GM23338 (cell line): ENCODE measurements around the gene FCHSD2. TPM values are rescaled to one million over a fixed set of nuclear protein-coding genes. Genes with fewer than 3 reads are reported as not detected.

Source experiments
- ATAC-seq: fragments of 200-7000 bp; cut with Tn5 transposase; 3 replicates; pipeline ENCODE4 v1.9.1; 2020
- DNase-seq: peaks from one replicate; pipeline ENCODE4 v3.0.0-alpha.2; 2015; ENCODE audit warnings: low spot score
- H2AFZ ChIP-seq: fragments of 200-600 bp; sonication (generic); 2 replicates; pipeline ENCODE4 v1.8.0; 2016; ENCODE audit warnings: antibody characterized with exemption, mild to moderate bottlenecking, moderate library complexity
- H3F3A ChIP-seq: fragments of 200-600 bp; sonication (generic); replicated peaks from 2 replicates; pipeline ENCODE4 v1.8.0; 2017; ENCODE audit warnings: antibody characterized with exemption, mixed run types, low read depth
- H3K27ac ChIP-seq: fragments of 200-600 bp; sonication (generic); 2 replicates; pipeline ENCODE4 v1.6.1; 2016; ENCODE audit warnings: low read depth
- H3K27me3 ChIP-seq: fragments of 200-600 bp; sonication (generic); 2 replicates; pipeline ENCODE4 v1.8.0; 2016; ENCODE audit warnings: mild to moderate bottlenecking, mixed run types, moderate library complexity; ENCODE audit not compliant: insufficient read depth
- H3K36me3 ChIP-seq: fragments of 200-600 bp; sonication (generic); 2 replicates; pipeline ENCODE4 v1.8.0; 2016; ENCODE audit warnings: mild to moderate bottlenecking; ENCODE audit not compliant: insufficient read depth
- H3K4me1 ChIP-seq: fragments of 200-600 bp; sonication (generic); 2 replicates; pipeline ENCODE4 v1.8.0; 2016; ENCODE audit warnings: mild to moderate bottlenecking, moderate library complexity; ENCODE audit not compliant: insufficient read depth
- H3K4me2 ChIP-seq: fragments of 200-600 bp; sonication (generic); 2 replicates; pipeline ENCODE4 v1.7.1; 2017; ENCODE audit warnings: mixed run types
- H3K4me3 ChIP-seq: fragments of 200-600 bp; sonication (generic); 2 replicates; pipeline ENCODE4 v1.6.1; 2016; ENCODE audit warnings: mixed run types
- H3K79me2 ChIP-seq: fragments of 200-600 bp; sonication (generic); replicated peaks from 2 replicates; pipeline ENCODE4 v1.8.0; 2017; ENCODE audit warnings: mild to moderate bottlenecking; ENCODE audit not compliant: insufficient read depth
- H3K9me2 ChIP-seq: fragments of 200-600 bp; sonication (generic); 2 replicates; pipeline ENCODE4 v1.8.0; 2017; ENCODE audit not compliant: insufficient read depth
- H4K20me1 ChIP-seq: fragments of 200-600 bp; sonication (generic); replicated peaks from 2 replicates; pipeline ENCODE4 v1.8.0; 2017; ENCODE audit warnings: mild to moderate bottlenecking; ENCODE audit not compliant: insufficient read depth
- H3K27ac Mint-ChIP-seq: 2 replicates; pipeline ENCODE4 v1.8.0; 2020; ENCODE audit warnings: inconsistent platforms, mild to moderate bottlenecking, moderate library complexity, mixed read lengths
- H3K27me3 Mint-ChIP-seq: 3 replicates; pipeline ENCODE4 v1.8.0; 2022; ENCODE audit warnings: low read depth, mild to moderate bottlenecking, moderate library complexity, mixed read lengths, inconsistent platforms; ENCODE audit not compliant: insufficient read depth, poor library complexity
- H3K36me3 Mint-ChIP-seq: 3 replicates; pipeline ENCODE4 v1.8.0; 2021; ENCODE audit warnings: low read depth, mild to moderate bottlenecking, inconsistent platforms, moderate library complexity, mixed read lengths
- H3K4me1 Mint-ChIP-seq: 3 replicates; pipeline ENCODE4 v1.8.0; 2020; ENCODE audit warnings: mild to moderate bottlenecking, inconsistent platforms, mixed read lengths
- H3K4me3 Mint-ChIP-seq: 3 replicates; pipeline ENCODE4 v1.8.0; 2021; ENCODE audit warnings: moderate library complexity, mild to moderate bottlenecking, inconsistent platforms, mixed read lengths
- H3K9me3 Mint-ChIP-seq: 3 replicates; pipeline ENCODE4 v1.8.0; 2020; ENCODE audit warnings: moderate library complexity, mild to moderate bottlenecking, inconsistent platforms, mixed read lengths
- EZH2 ChIP-seq: fragments of 200-600 bp; sonication (generic); IDR thresholded peaks from one replicate; pipeline ENCODE4 v1.8.0; 2017; ENCODE audit warnings: antibody characterized with exemption, mild to moderate bottlenecking, low read depth; ENCODE audit not compliant: unreplicated experiment
- EZH2phosphoT487 ChIP-seq: fragments of 200-600 bp; sonication (generic); IDR thresholded peaks from one replicate; pipeline ENCODE4 v1.8.1; 2018; ENCODE audit warnings: antibody characterized with exemption; ENCODE audit not compliant: unreplicated experiment
- JUNB ChIP-seq: IDR thresholded peaks from one replicate; pipeline ENCODE4 v1.6.1; 2016; ENCODE audit warnings: antibody characterized with exemption; ENCODE audit not compliant: unreplicated experiment
- NANOG ChIP-seq: IDR thresholded peaks from 2 replicates; pipeline ENCODE4 v1.6.1; 2016; ENCODE audit warnings: antibody characterized with exemption, borderline replicate concordance
- POLR2AphosphoS5 ChIP-seq: IDR thresholded peaks from 2 replicates; pipeline ENCODE4 v1.6.1; 2016; ENCODE audit warnings: antibody characterized with exemption, low read depth
- STAT1 ChIP-seq: IDR thresholded peaks from one replicate; pipeline ENCODE4 v1.6.1; 2016; ENCODE audit warnings: antibody characterized with exemption; ENCODE audit not compliant: unreplicated experiment
- ZNF114 ChIP-seq: fragments of 250-450 bp; sonication (Bioruptor Pico); IDR thresholded peaks from 2 replicates; pipeline ENCODE4 v1.5.0; 2020; ENCODE audit warnings: mild to moderate bottlenecking, moderate library complexity
- ZNF331 ChIP-seq: fragments of 250-450 bp; sonication (Bioruptor Pico); IDR thresholded peaks from 2 replicates; pipeline ENCODE4 v1.5.0; 2020; ENCODE audit warnings: low read depth, mild to moderate bottlenecking, moderate library complexity
- polyA plus RNA-seq: library from polyadenylated mRNA; unstranded; fragments of >200 nt; fragmentation: Nextera tagmentation; extraction: Ambion mirVana; gene quantifications from 2 replicates; pipeline ENCODE4 v1.2.1, GENCODE V29; 2016
- total RNA-seq: library from RNA; depleted of rRNA; stranded (reverse); fragments of >200 nt; shearing (Covaris generic); gene quantifications from 2 replicates; pipeline ENCODE4 v1.2.3, GENCODE V29; 2014
- TF ChIP-seq, protein P1 (sequence below), 2 experiments: fragments of 200-600 bp in 1 of 2; sonication (generic) in 1 of 2; conservative IDR thresholded peaks; 2 replicates each; pipeline versions ENCODE4 v1.5.1 to v1.6.1; 2016 to 2017; ENCODE audit warnings: antibody characterized with exemption in 2 of 2, low read depth in 2 of 2, mild to moderate bottlenecking in 2 of 2, moderate library complexity in 1 of 2
- TF ChIP-seq, protein P2 (sequence below): IDR thresholded peaks from one replicate; pipeline ENCODE4 v1.6.1; 2018; ENCODE audit warnings: antibody characterized with exemption; ENCODE audit not compliant: unreplicated experiment
- TF ChIP-seq, protein P3 (sequence below): IDR thresholded peaks from 2 replicates; pipeline ENCODE4 v1.6.1; 2016; ENCODE audit warnings: antibody characterized with exemption

FCHSD2 gene
- total and polyA plus RNA-seq, 2 experiments from 2014 or later, result 3.6 to 5.2 TPM

DNA sequence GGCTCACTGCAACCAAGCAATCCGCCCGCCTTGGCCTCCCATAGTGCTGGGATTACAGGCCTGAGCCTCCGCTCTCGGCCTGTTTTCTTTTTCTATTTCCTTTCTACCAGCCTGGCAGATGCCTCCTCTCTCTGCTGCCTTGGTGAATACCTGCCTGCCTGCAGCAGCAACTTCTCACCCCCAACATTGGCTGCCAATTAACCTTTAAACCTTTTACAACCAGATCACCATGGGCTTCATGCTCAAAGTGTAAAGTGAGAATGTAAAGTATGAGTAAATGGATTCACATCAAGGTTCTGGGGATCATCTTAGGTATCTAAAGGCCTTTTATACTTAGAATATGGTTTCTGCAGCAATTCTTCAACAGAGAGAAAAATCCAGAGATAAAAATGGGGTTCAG is 13.0 kb upstream of the FCHSD2 start (continued):
- no peak for TF ChIP-seq EZH2phosphoT487
- TF ChIP-seq, protein P1, sequence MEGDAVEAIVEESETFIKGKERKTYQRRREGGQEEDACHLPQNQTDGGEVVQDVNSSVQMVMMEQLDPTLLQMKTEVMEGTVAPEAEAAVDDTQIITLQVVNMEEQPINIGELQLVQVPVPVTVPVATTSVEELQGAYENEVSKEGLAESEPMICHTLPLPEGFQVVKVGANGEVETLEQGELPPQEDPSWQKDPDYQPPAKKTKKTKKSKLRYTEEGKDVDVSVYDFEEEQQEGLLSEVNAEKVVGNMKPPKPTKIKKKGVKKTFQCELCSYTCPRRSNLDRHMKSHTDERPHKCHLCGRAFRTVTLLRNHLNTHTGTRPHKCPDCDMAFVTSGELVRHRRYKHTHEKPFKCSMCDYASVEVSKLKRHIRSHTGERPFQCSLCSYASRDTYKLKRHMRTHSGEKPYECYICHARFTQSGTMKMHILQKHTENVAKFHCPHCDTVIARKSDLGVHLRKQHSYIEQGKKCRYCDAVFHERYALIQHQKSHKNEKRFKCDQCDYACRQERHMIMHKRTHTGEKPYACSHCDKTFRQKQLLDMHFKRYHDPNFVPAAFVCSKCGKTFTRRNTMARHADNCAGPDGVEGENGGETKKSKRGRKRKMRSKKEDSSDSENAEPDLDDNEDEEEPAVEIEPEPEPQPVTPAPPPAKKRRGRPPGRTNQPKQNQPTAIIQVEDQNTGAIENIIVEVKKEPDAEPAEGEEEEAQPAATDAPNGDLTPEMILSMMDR (conservative IDR thresholded peaks at IDR 0.05; ENCODE audit: low read depth in 2 of 2), result no peak
- TF ChIP-seq NANOG, result no peak
- no peak for TF ChIP-seq JUNB
- TF ChIP-seq ZNF114 (CRISPR knock-in tag), result no peak

DNA sequence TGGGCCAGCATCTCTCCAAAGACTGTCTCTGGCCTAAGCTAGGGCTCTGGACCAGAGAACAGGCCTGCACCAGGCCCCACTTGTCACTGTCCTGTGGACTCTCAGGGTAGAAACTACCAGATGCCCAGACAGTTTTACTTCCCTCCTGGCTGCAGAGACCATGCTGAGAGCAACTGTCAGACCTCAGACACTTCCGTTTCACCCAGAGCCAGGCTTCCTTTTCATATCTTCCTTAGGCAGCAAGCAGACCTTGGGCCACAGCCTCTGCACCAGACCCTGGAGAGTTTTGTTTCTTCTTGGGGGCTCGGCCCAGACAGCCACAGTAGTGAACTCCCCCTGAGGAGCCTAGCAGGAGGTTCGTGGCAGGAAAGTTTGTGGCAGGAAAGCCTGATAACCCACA is 12.1 kb upstream of the FCHSD2 start:
- no peak for ATAC-seq
- no peak overlapping the region for H3K27ac ChIP-seq
- no peaks in the 10 kb centered on the region for H3K36me3 ChIP-seq
- H4K20me1 ChIP-seq, result no peaks in the 10 kb centered on the region
- no peak overlapping the region for H3K27ac Mint-ChIP-seq
- H3K4me1 ChIP-seq, result peaks cover 8% of the 10 kb centered on the region
- no peak overlapping the region for H3K4me2 ChIP-seq
- peaks cover 4% of the 10 kb centered on the region for H3K27me3 Mint-ChIP-seq
- no peaks in the 10 kb centered on the region for H3K79me2 ChIP-seq
- no peaks in the 10 kb centered on the region for H3F3A ChIP-seq
- no peaks in the 10 kb centered on the region for H3K9me2 ChIP-seq
- H3K4me3 Mint-ChIP-seq, result no peak overlapping the region
- no peak overlapping the region for H2AFZ ChIP-seq
- H3K36me3 Mint-ChIP-seq, result no peaks in the 10 kb centered on the region
- H3K27me3 ChIP-seq, result no peaks in the 10 kb centered on the region
- H3K4me1 Mint-ChIP-seq, result peaks cover 15% of the 10 kb centered on the region
- no peak for DNase-seq
- H3K4me3 ChIP-seq, result no peak overlapping the region
- H3K9me3 Mint-ChIP-seq, result no peaks in the 10 kb centered on the region
- TF ChIP-seq, protein P1 (conservative IDR thresholded peaks at IDR 0.05; ENCODE audit: low read depth in 2 of 2), result no peak
- TF ChIP-seq NANOG (no peak), STAT1 (no peak), EZH2phosphoT487 (no peak), ZNF114 (CRISPR knock-in tag) (no peak), ZNF331 (CRISPR knock-in tag) (no peak), EZH2 (no peak), JUNB (no peak), POLR2AphosphoS5 (no peak)
- TF ChIP-seq, protein P2, sequence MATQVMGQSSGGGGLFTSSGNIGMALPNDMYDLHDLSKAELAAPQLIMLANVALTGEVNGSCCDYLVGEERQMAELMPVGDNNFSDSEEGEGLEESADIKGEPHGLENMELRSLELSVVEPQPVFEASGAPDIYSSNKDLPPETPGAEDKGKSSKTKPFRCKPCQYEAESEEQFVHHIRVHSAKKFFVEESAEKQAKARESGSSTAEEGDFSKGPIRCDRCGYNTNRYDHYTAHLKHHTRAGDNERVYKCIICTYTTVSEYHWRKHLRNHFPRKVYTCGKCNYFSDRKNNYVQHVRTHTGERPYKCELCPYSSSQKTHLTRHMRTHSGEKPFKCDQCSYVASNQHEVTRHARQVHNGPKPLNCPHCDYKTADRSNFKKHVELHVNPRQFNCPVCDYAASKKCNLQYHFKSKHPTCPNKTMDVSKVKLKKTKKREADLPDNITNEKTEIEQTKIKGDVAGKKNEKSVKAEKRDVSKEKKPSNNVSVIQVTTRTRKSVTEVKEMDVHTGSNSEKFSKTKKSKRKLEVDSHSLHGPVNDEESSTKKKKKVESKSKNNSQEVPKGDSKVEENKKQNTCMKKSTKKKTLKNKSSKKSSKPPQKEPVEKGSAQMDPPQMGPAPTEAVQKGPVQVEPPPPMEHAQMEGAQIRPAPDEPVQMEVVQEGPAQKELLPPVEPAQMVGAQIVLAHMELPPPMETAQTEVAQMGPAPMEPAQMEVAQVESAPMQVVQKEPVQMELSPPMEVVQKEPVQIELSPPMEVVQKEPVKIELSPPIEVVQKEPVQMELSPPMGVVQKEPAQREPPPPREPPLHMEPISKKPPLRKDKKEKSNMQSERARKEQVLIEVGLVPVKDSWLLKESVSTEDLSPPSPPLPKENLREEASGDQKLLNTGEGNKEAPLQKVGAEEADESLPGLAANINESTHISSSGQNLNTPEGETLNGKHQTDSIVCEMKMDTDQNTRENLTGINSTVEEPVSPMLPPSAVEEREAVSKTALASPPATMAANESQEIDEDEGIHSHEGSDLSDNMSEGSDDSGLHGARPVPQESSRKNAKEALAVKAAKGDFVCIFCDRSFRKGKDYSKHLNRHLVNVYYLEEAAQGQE, result no peak
- TF ChIP-seq, protein P3, sequence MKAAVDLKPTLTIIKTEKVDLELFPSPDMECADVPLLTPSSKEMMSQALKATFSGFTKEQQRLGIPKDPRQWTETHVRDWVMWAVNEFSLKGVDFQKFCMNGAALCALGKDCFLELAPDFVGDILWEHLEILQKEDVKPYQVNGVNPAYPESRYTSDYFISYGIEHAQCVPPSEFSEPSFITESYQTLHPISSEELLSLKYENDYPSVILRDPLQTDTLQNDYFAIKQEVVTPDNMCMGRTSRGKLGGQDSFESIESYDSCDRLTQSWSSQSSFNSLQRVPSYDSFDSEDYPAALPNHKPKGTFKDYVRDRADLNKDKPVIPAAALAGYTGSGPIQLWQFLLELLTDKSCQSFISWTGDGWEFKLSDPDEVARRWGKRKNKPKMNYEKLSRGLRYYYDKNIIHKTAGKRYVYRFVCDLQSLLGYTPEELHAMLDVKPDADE, result no peak
